Measurements from ENCODE around the gene FANCE. TPM values are rescaled to one million over a fixed set of nuclear protein-coding genes. Genes with fewer than 3 reads are reported as not detected.
A peak's percentile ranks its signal among the peaks of the same experiment; 100 is the strongest.
"Not testable (repeated sequence)": the region's sequence is repeated elsewhere in the genome, so short reads cannot be mapped to it uniquely, and the experiment has no call there.

Gene FANCE
- total RNA-seq, 1 donor from 2014 or later = 22.3 TPM

DNA sequence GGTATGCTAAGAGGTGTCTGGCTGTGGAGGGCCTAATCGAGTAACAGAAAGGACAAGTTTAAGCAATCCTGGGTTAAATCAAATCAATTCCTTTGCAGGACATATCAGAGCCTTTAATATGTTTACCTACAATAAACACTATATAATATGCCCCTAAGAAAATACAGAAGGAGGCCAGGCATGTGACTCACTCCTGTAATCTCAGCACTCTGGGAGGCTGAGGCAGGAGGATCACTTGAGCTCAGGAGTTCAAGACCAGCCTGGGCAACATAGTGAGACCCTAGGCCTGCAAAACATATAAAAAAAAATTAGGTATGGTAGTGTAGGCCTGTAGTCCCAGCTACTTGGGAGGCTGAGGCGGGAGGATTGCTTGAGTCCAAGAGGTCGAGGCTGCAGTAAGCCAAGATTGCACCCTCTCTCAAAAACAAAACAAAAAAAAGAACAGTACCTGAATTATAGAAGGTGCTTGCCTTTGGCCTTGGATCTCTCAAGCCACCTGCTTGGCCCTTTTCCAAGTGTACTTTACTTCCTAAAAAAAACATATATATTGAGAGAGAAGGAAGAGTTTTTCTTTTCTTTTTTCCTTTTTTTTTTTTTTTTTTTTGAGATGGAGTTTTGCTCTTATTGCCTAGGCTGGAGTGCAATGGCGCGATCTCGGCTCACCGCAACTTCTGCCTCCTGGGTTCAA is 13.6 kb upstream of the FANCE start:
- DNase-seq (ENCODE audit: low spot score); H3K27ac Mint-ChIP-seq; H3K4me1 Mint-ChIP-seq (ENCODE audit: low read depth); H3K36me3 Mint-ChIP-seq (ENCODE audit: low read depth); H3K9me3 Mint-ChIP-seq; H3K4me3 Mint-ChIP-seq; intact Hi-C loops (cut with micrococcal nuclease); H3K27me3 Mint-ChIP-seq (ENCODE audit: insufficient read depth): not testable (repeated sequence)

DNA sequence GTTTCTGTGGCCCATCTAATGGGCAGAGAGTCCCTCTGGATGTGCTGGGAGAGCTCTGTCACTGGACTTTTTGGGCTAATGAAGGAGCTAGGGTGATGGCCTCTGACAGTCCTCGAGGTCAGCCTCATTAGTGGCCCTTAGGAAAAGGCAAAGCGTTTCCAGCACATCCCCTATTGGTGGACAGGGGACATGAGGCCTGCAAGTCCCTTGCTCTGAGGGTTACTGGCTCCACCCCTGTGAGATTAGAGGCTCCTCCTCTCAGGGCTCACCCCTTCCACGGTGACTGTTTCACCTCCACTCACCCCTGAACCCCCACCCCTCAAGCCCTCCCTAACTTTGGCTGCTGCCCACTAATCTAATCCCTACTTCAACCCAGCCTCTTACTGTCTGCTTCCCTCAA is 12.8 kb upstream of the FANCE start:
- Mint-ChIP-seq H3K27ac (no peak overlapping the region), H3K4me1 (ENCODE audit: low read depth) (no peaks in the 10 kb centered on the region), H3K4me3 (no peak overlapping the region), H3K36me3 (ENCODE audit: low read depth) (no peaks in the 10 kb centered on the region), H3K9me3 (no peaks in the 10 kb centered on the region), H3K27me3 (ENCODE audit: insufficient read depth) (no peaks in the 10 kb centered on the region)
- no peak for DNase-seq (ENCODE audit: low spot score)
- intact Hi-C loops (cut with micrococcal nuclease) = no loop called here

DNA sequence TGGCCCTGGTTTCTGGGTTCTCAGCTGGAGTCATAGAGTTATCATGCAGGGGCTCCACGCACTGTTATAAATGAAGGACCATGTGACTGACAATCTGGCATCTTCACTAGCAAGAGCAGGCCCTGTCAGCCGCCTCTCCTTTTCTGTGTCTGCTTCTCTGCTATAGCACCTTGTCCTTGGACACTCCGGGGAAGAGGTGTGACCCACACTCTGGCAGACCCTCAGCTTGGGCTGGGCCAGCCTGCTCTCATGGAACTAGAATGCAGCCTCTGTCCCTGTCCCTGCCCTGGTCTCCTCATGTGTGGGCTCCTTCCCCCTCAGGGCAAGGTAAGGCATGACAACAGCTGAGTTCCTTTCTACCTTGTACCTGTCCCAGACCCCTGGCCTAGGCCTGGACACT is 10.9 kb upstream of the FANCE start:
- H3K9me3 Mint-ChIP-seq = no peaks in the 10 kb centered on the region
- peaks cover 5% of the 10 kb centered on the region for H3K4me1 Mint-ChIP-seq (ENCODE audit: low read depth)
- no peaks in the 10 kb centered on the region for H3K27me3 Mint-ChIP-seq (ENCODE audit: insufficient read depth)
- no peak for DNase-seq (ENCODE audit: low spot score)
- H3K27ac Mint-ChIP-seq = no peak overlapping the region
- no peak overlapping the region for H3K4me3 Mint-ChIP-seq
- H3K36me3 Mint-ChIP-seq (ENCODE audit: low read depth) = no peaks in the 10 kb centered on the region
- intact Hi-C loops (cut with micrococcal nuclease) = no loop called here

DNA sequence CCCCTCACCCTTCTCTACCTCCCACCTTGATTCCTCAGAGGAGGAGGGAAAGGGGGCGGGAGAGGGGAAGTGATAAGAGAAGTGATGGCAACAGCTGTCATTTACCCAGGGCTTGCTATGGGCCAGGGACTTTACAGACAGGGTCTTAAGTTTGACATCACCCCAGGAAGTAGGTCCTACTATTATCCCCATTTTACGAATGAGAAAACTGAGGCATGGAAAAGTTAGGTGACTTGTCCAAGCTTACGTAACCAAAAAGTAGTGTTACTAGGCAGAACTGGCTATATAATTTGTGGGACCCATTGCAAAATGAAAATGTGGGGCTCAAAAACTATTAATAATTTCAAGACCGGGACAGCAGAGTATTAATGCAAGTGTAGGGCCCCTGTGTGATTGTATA is 10.5 kb upstream of the FANCE start:
- no peak for DNase-seq (ENCODE audit: low spot score)
- intact Hi-C loops (cut with micrococcal nuclease) = no loop called here
- no peak overlapping the region for H3K27ac Mint-ChIP-seq
- no peak overlapping the region for H3K4me3 Mint-ChIP-seq
- no peaks in the 10 kb centered on the region for H3K36me3 Mint-ChIP-seq (ENCODE audit: low read depth)
- H3K9me3 Mint-ChIP-seq = no peaks in the 10 kb centered on the region
- peaks cover 5% of the 10 kb centered on the region for H3K4me1 Mint-ChIP-seq (ENCODE audit: low read depth)
- H3K27me3 Mint-ChIP-seq (ENCODE audit: insufficient read depth) = peaks cover 1% of the 10 kb centered on the region

DNA sequence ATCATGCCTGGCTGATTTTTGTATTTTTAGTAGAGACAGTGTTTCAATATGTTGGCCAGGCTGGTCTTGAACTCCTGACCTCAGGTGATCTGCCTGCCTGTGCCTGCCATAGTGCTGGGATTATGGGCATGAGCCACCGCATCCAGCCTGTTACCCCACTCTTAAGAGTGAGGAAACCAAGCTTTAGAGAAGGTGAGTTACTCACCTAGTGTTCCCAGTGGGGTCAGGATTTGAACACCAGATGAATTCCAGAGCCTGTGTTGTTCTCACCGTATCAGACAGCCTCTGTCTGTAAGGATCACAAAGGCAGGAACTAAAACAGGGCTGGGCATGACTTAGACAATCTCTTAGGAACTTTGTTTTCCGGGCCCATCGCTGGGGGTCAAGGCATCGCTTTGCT is 9.4 kb upstream of the FANCE start:
- intact Hi-C loops (cut with micrococcal nuclease) = no loop called here
- Mint-ChIP-seq H3K4me3 (no peak overlapping the region), H3K27ac (no peak overlapping the region), H3K36me3 (ENCODE audit: low read depth) (no peaks in the 10 kb centered on the region), H3K4me1 (ENCODE audit: low read depth) (peaks cover 13% of the 10 kb centered on the region), H3K27me3 (ENCODE audit: insufficient read depth) (peaks cover 1% of the 10 kb centered on the region), H3K9me3 (no peaks in the 10 kb centered on the region)
- DNase-seq (ENCODE audit: low spot score) = no peak

DNA sequence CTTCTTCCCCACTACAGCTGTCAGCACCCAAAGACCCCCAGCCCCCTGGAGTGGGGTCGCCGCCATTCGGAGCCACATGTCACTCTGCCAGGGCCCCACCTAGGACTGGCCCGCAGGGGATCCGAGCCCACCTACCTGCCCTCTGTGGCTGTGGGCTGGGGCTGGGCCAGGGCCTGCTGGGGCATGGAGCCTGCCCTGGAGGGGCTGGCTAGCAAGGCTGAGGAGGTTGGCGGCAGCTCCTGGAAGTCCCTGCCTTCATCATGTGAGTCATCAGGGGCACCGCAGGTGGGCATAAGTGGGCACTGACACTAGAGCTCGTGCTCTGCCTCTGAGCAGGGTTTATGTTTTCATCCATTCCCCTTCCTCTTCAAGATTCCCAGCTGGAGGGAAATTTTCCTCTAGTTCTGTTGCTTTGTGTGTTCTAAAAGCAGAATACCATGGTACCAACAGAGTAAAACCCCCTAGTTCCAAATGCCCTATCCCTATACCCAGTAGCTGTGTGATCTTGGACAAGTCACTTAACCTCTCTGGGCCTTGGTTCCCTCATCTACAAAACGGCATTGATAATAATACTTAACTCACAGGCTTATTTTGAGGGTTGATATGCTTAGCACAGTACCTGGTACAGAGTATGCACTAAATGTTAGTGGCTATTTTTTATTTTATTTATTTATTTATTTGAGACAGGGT is 8.7 kb upstream of the FANCE start:
- Mint-ChIP-seq H3K27ac (no peak overlapping the region), H3K9me3 (no peaks in the 10 kb centered on the region), H3K27me3 (ENCODE audit: insufficient read depth) (peaks cover 1% of the 10 kb centered on the region), H3K36me3 (ENCODE audit: low read depth) (no peaks in the 10 kb centered on the region), H3K4me1 (ENCODE audit: low read depth) (peaks cover 13% of the 10 kb centered on the region), H3K4me3 (no peak overlapping the region)
- intact Hi-C loops (cut with micrococcal nuclease) = no loop called here
- DNase-seq (ENCODE audit: low spot score) = no peak

DNA sequence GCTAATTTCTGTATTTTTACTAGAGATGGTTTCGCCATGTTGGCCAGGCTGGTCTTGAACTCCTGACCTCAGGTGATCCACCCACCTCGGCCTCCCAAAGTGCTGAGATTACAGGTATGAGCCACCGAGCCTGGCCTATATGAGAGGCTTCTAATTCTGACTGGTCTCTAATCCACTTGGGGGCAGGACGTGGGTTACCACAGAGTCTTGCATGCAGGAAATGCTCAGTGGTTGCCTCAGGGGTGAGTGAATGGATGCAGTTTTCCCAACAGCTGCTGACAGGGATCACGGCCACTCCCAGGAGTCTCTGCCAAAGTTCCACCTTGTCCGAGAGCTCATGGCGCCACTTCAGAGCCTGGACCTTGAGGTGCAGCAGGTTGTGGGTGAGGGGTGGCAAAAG is 6.4 kb upstream of the FANCE start:
- no peak overlapping the region for H3K27ac Mint-ChIP-seq
- no peaks in the 10 kb centered on the region for H3K9me3 Mint-ChIP-seq
- H3K36me3 Mint-ChIP-seq (ENCODE audit: low read depth) = no peaks in the 10 kb centered on the region
- intact Hi-C loops (cut with micrococcal nuclease) = no loop called here
- DNase-seq (ENCODE audit: low spot score) = no peak
- H3K4me1 Mint-ChIP-seq (ENCODE audit: low read depth) = peaks cover 19% of the 10 kb centered on the region
- H3K4me3 Mint-ChIP-seq = no peak overlapping the region
- peaks cover 1% of the 10 kb centered on the region for H3K27me3 Mint-ChIP-seq (ENCODE audit: insufficient read depth)

DNA sequence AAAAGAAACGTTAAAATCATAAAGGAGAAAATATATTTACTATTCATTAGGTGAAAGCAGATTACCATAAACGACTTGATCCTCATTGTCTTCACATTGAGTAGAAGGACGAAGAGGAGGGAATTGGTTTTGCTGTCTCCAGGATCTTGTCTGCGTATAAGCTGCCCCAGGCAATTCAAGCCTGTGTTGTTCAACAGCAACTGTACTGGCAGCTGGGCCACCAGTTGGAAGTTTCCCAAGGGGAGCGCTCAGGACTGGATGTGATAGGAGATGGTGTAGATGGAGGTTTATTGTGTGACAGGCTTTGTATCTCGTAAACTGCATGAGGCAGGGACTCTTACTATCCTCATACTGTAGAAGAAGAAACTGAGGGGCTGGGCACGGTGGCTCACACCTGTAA is 3.9 kb upstream of the FANCE start:
- intact Hi-C loops (cut with micrococcal nuclease) = loop anchor here (2.0 kb wide), 1 partner anchor 29 kb away; no protein-coding TSS in a partner anchor
- peaks cover 2% of the 10 kb centered on the region for H3K36me3 Mint-ChIP-seq (ENCODE audit: low read depth)
- H3K9me3 Mint-ChIP-seq = no peaks in the 10 kb centered on the region
- DNase-seq (ENCODE audit: low spot score) = no peak
- H3K27me3 Mint-ChIP-seq (ENCODE audit: insufficient read depth) = peaks cover 1% of the 10 kb centered on the region
- no peak overlapping the region for H3K4me3 Mint-ChIP-seq
- H3K4me1 Mint-ChIP-seq (ENCODE audit: low read depth) = peaks cover 34% of the 10 kb centered on the region
- no peak overlapping the region for H3K27ac Mint-ChIP-seq

DNA sequence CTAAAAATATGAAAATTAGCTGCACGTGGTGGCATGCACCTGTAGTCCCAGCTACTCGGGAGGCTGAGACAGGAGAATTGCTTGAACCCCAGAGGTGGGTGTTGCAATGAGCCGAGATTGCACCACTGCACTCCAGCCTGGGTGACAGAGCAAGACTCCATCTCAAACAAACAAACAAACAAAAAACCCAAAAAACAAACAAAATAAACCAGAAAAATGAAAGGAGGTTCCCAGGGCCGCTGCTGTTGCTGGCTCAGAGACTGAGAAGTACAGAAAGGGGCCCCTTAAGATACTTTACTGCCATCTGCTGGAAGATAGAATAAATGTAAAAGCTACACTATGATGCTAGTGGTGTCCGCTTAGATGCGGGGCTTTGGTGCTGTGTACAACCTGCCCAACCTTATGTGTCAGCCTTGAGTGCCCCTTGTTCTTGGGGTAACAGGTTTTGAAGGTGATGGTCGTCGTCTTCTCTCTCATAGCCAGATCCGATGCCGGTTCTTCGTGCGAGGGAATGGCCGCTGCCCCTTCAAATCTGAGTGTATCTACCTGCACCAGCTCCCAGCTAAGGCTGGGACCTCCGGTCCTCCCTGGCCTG is 2.8 kb upstream of the FANCE start:
- Mint-ChIP-seq H3K27ac (no peak overlapping the region), H3K9me3 (no peaks in the 10 kb centered on the region), H3K4me3 (no peak overlapping the region), H3K4me1 (ENCODE audit: low read depth) (peaks cover 44% of the 10 kb centered on the region), H3K27me3 (ENCODE audit: insufficient read depth) (peaks cover 1% of the 10 kb centered on the region), H3K36me3 (ENCODE audit: low read depth) (peaks cover 2% of the 10 kb centered on the region)
- intact Hi-C loops (cut with micrococcal nuclease) = loop anchor here (1.0 to 2.0 kb wide), 4 partner anchors 31 to 152 kb away; partner anchors contain the start of genes DEF6 and PPARD
- peak; percentile 24 for DNase-seq (ENCODE audit: low spot score)

DNA sequence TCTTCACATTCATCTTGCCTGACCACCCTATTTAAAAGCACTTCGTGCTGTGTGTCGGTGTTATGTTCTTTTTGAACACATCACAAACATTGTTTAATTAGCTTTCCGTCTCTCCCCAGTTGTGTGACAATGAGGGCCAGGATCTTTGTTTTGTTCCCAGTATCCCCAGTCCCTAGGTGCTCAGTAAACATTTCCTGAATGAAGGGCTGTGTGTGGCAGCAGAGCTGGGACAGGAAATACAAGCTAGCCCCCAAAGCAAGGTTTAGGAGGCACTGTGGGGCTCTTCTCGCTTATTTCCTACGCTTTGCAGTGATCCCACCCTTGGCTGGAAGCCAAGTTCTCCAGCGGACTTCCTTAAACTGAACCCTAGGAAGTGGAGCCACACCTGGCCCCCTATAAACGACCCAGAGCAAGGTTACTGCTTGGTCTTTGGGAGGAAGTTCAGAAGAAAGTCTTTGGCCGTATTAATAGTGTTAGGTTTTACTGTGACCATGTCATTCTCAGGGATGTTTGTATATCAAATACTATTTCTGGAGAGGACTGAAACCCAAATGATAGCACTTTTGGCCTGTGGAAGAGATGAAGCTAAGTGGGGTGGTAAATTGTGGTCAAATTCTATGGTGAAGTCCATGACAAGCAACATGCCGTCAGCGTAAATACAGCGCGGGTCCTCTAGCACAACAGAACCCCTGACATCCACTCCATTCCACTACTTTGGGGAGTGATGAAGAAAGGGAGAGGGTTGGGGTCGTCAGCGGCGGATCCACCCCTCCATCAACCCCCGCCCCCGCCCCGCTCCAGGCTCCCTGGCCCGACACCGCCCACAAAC is 570 bp upstream of the FANCE start:
- intact Hi-C loops (cut with micrococcal nuclease) = loop anchor here (1.0 kb wide), 5 partner anchors 17 to 192 kb away; partner anchors contain the start of genes RPL10A and ZNF76
- H3K27me3 Mint-ChIP-seq (ENCODE audit: insufficient read depth) = no peaks in the 10 kb centered on the region
- H3K27ac Mint-ChIP-seq = peak overlapping the region; percentile 29
- peaks cover 11% of the 10 kb centered on the region for H3K36me3 Mint-ChIP-seq (ENCODE audit: low read depth)
- DNase-seq (ENCODE audit: low spot score) = no peak
- peak overlapping the region; percentile 85 for H3K4me3 Mint-ChIP-seq
- peaks cover 54% of the 10 kb centered on the region for H3K4me1 Mint-ChIP-seq (ENCODE audit: low read depth)
- no peaks in the 10 kb centered on the region for H3K9me3 Mint-ChIP-seq

DNA sequence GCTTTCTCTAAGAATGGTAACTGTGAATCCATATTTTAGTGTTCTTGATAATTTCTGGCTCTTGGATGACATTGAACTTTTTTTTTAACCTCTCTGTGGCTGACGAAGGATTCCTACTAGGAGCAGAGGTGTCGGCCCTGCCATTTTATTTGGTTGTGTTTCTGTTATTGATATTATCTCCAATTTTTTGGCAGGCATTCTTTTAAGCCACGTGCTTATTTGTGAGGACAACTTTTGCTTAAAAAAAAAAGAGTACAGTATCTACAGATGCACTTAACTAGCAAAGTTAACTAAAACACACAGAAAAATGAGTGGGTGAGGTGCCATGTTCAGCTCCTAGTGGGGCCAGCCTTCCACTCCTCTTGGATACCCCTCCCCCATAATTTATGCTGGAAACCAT is 1.1 kb downstream of the FANCE start:
- intact Hi-C loops (cut with micrococcal nuclease) = no loop called here
- no peak for DNase-seq (ENCODE audit: low spot score)
- Mint-ChIP-seq H3K27ac (peak overlapping the region; percentile 61), H3K9me3 (no peaks in the 10 kb centered on the region), H3K4me1 (ENCODE audit: low read depth) (peaks cover 47% of the 10 kb centered on the region), H3K36me3 (ENCODE audit: low read depth) (peaks cover 15% of the 10 kb centered on the region), H3K27me3 (ENCODE audit: insufficient read depth) (no peaks in the 10 kb centered on the region), H3K4me3 (peak overlapping the region; percentile 88)

DNA sequence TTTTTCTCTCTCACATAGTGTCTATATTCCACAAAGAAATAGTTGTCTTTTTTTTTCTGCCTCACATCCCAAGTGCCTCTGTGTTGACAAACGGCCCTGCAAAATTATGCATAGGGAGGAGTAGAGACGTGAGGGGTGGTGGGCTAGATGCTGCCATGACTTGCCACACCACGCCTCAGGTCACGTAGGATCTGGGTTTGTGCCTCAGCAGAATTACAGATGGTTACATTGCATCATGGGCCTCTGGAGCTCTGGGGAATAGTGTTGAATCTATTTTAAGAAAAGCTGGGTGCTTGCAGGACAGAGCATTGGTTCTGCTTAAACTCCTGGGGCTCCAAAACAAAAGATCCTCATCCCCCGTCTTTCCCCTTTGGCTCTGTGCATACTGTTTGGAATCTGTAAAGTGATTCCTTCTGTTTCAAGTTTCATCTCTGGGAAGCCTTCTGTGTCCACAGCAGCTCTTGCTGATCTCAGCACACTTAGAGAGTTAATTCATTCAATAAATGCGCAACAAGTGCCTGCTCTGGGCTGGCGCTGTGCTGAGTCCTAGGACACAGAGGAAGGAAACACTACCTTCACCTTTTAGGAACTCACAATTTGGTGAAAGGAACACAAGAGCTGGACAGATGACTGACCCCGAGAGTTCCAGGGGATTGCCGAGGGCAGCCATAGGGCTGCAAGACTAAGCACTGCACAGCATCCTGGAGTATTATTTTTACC is 2.4 kb downstream of the FANCE start:
- H3K27me3 Mint-ChIP-seq (ENCODE audit: insufficient read depth) = no peaks in the 10 kb centered on the region
- H3K36me3 Mint-ChIP-seq (ENCODE audit: low read depth) = peaks cover 20% of the 10 kb centered on the region
- no peak overlapping the region for H3K27ac Mint-ChIP-seq
- intact Hi-C loops (cut with micrococcal nuclease) = no loop called here
- H3K4me1 Mint-ChIP-seq (ENCODE audit: low read depth) = peaks cover 42% of the 10 kb centered on the region
- DNase-seq (ENCODE audit: low spot score) = no peak
- H3K9me3 Mint-ChIP-seq = no peaks in the 10 kb centered on the region
- H3K4me3 Mint-ChIP-seq = peak overlapping the region; percentile 51

Data from activated T-helper 1 cell treated with anti-CD3 and anti-CD28 coated beads, Interleukin-12 subunit alpha, Interleukin-12 subunit beta, Interleukin-2, Interleukin-4 antibody, amounts not matched to agents 30 ng/mL and 10 ng/mL and 1 ng/mL, durations not matched to agents 14 hours and 24 hours and 36 hours (primary cell).